Measurements from ENCODE around the gene TRIM72. TPM values are rescaled to one million over a fixed set of nuclear protein-coding genes. Genes with fewer than 3 reads are reported as not detected.
"Not testable (repeated sequence)": the region's sequence is repeated elsewhere in the genome, so short reads cannot be mapped to it uniquely, and the experiment has no call there.

TRIM72 gene
- total RNA-seq, 1 experiment from 2014 or later, result not detected

- no peak for DNase-seq (ENCODE audit: low read depth)
These were observed 42.5 kb downstream of the TRIM72 start for GRCh38 chr16:31256466-31256865.

GRCh38 chr16:31258366-31258765, 44.4 kb downstream of the TRIM72 start:
- no peak for DNase-seq (ENCODE audit: low read depth)

GRCh38 chr16:31260136-31260931, 46.4 kb downstream of the TRIM72 start:
- no peak for DNase-seq (ENCODE audit: low read depth)

- DNase-seq (ENCODE audit: low read depth), result no peak
These were observed 48.2 kb downstream of the TRIM72 start for GRCh38 chr16:31262084-31262483.

- peak; percentile 78 for DNase-seq (ENCODE audit: low read depth)
These were observed 51.7 kb downstream of the TRIM72 start for GRCh38 chr16:31265329-31266245.

GRCh38 chr16:31267332-31268032, 53.6 kb downstream of the TRIM72 start:
- DNase-seq (ENCODE audit: low read depth), result peak; percentile 83

- no peak for DNase-seq (ENCODE audit: low read depth)
These were observed 54.1 kb downstream of the TRIM72 start for GRCh38 chr16:31268033-31268365.

GRCh38 chr16:31268891-31269290, 55.0 kb downstream of the TRIM72 start:
- DNase-seq (ENCODE audit: low read depth), result no peak

- DNase-seq (ENCODE audit: low read depth), result peak; percentile 31
These were observed 55.6 kb downstream of the TRIM72 start for GRCh38 chr16:31269541-31269940.

GRCh38 chr16:31269973-31270372, 56.1 kb downstream of the TRIM72 start:
- not testable (repeated sequence) for DNase-seq (ENCODE audit: low read depth)

GRCh38 chr16:31270795-31271194, 56.9 kb downstream of the TRIM72 start:
- no peak for DNase-seq (ENCODE audit: low read depth)

- DNase-seq (ENCODE audit: low read depth), result no peak
These were observed 57.8 kb downstream of the TRIM72 start for GRCh38 chr16:31271621-31272190.

- DNase-seq (ENCODE audit: low read depth), result no peak
These were observed 59.3 kb downstream of the TRIM72 start for GRCh38 chr16:31273187-31273586.

GRCh38 chr16:31273676-31274075, 59.8 kb downstream of the TRIM72 start:
- no peak for DNase-seq (ENCODE audit: low read depth)

GRCh38 chr16:31274831-31275816, 61.2 kb downstream of the TRIM72 start:
- DNase-seq (ENCODE audit: low read depth), result no peak

GRCh38 chr16:31276600-31276999, 62.7 kb downstream of the TRIM72 start:
- DNase-seq (ENCODE audit: low read depth), result no peak

- no peak for DNase-seq (ENCODE audit: low read depth)
These were observed 63.8 kb downstream of the TRIM72 start for GRCh38 chr16:31277659-31278260.

GRCh38 chr16:31278853-31279252, 64.9 kb downstream of the TRIM72 start:
- DNase-seq (ENCODE audit: low read depth), result not testable (repeated sequence)
